Smooth muscle cell (in vitro differentiated cells): Measurements from ENCODE around the gene C1orf116. TPM values are rescaled to one million over a fixed set of nuclear protein-coding genes. Genes with fewer than 3 reads are reported as not detected.

ENCODE experiments used
- DNase-seq: peaks from one replicate; lab custom pipeline; 2025; ENCODE audit not compliant: unreplicated experiment; lab: John Stamatoyannopoulos, UW
- H2AFZ ChIP-seq: fragments of 200-600 bp; sonication (generic); 2 replicates; pipeline ENCODE4 v1.6.0; 2016; ENCODE audit warnings: antibody characterized with exemption, low read depth, mild to moderate bottlenecking
- H3F3A ChIP-seq: fragments of 200-600 bp; sonication (generic); 2 replicates; pipeline ENCODE4 v1.6.0; 2017; ENCODE audit warnings: antibody characterized with exemption, low read depth
- H3K27ac ChIP-seq: fragments of 200-600 bp; sonication (generic); 2 replicates; pipeline ENCODE4 v1.5.1; 2016; ENCODE audit warnings: low read depth, mild to moderate bottlenecking
- H3K27me3 ChIP-seq: fragments of 200-600 bp; sonication (generic); 2 replicates; pipeline ENCODE4 v1.6.1; 2016; ENCODE audit warnings: low read depth, mild to moderate bottlenecking
- H3K36me3 ChIP-seq: fragments of 200-600 bp; sonication (generic); 2 replicates; pipeline ENCODE4 v1.5.1; 2016; ENCODE audit warnings: low read depth
- H3K4me1 ChIP-seq: fragments of 200-600 bp; sonication (generic); 2 replicates; pipeline ENCODE4 v1.5.1; 2016; ENCODE audit warnings: low read depth
- H3K4me2 ChIP-seq: fragments of 200-600 bp; sonication (generic); 2 replicates; pipeline ENCODE4 v1.6.0; 2016; ENCODE audit warnings: mild to moderate bottlenecking
- H3K4me3 ChIP-seq: fragments of 200-600 bp; sonication (generic); 2 replicates; pipeline ENCODE4 v1.5.1; 2016; ENCODE audit warnings: mild to moderate bottlenecking
- H3K79me2 ChIP-seq: fragments of 200-600 bp; sonication (generic); 2 replicates; pipeline ENCODE4 v1.6.0; 2016; ENCODE audit warnings: low read depth, mild to moderate bottlenecking
- H3K9ac ChIP-seq: fragments of 200-600 bp; sonication (generic); 2 replicates; pipeline ENCODE4 v1.6.0; 2016; ENCODE audit warnings: low read depth
- H3K9me3 ChIP-seq: fragments of 200-600 bp; sonication (generic); replicated peaks from 2 replicates; pipeline ENCODE4 v1.5.1; 2016; ENCODE audit warnings: low read depth
- H4K20me1 ChIP-seq: fragments of 200-600 bp; sonication (generic); 2 replicates; pipeline ENCODE4 v1.6.0; 2016; ENCODE audit warnings: low read depth
- WGBS: methylation state at CpG from one replicate; pipeline ENCODE4 v1.1.7; 2016; ENCODE audit warnings: low lambda C conversion rate; 5-methylcytosine and 5-hydroxymethylcytosine counted together
- polyA plus RNA-seq: library from polyadenylated mRNA; unstranded; fragments of >200 nt; fragmentation: Nextera tagmentation; extraction: Ambion mirVana; gene quantifications from 2 replicates; pipeline ENCODE4 v1.2.1, GENCODE V29; 2016
- total RNA-seq: library from RNA; depleted of rRNA; stranded (reverse); fragments of >200 nt; gene quantifications from 2 replicates; pipeline ENCODE4 v1.2.3, GENCODE V29; 2014
- TF ChIP-seq, protein P1 (sequence below): fragments of 200-600 bp; sonication (generic); IDR thresholded peaks from 2 replicates; pipeline ENCODE4 v1.5.1; 2017; ENCODE audit warnings: borderline replicate concordance, mild to moderate bottlenecking, antibody characterized with exemption; ENCODE audit not compliant: insufficient read depth, poor library complexity, severe bottlenecking

Gene C1orf116
- total and polyA plus RNA-seq, 2 experiments from 2014 or later: 0.14 to 6.0 TPM

DNA sequence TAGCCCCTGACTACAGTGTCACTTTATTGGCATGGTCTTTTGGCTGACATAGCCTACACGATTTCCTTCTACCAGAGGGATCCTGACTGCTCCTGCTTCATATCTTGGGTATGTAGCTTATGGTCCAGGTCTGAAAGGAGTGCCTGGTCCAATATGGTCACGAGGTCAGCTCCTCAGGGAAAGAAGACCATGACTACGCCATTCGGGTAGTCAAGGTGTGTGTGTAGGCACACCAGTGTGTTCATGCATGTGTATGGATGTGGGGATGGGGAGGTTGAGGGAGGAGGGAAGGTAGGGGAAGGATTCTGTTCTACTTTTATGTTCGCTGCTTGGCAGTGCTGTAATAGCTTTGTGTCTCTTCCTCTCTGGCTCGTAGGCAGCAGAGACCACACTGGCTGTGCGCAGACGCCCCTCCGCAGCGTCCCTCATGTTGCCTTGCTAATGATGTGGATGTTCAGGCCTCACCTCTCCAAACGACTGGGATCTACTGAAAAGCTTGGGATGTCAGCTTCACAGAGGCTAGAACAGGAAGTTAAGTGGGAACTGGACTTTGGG is 46.1 kb upstream of the C1orf116 start:
- Histone ChIP-seq H3K36me3 (no peaks in the 10 kb centered on the region), H3K9ac (no peak overlapping the region), H4K20me1 (no peaks in the 10 kb centered on the region), H3K9me3 (no peaks in the 10 kb centered on the region), H3K27me3 (no peaks in the 10 kb centered on the region), H3K4me1 (no peaks in the 10 kb centered on the region), H3K4me2 (no peak overlapping the region), H2AFZ (no peak overlapping the region), H3K4me3 (no peak overlapping the region), H3K27ac (no peak overlapping the region), H3F3A (no peaks in the 10 kb centered on the region), H3K79me2 (no peaks in the 10 kb centered on the region)
- WGBS: 89% methylated on average over 11 of the region's 11 CpGs
- TF ChIP-seq, protein P1, sequence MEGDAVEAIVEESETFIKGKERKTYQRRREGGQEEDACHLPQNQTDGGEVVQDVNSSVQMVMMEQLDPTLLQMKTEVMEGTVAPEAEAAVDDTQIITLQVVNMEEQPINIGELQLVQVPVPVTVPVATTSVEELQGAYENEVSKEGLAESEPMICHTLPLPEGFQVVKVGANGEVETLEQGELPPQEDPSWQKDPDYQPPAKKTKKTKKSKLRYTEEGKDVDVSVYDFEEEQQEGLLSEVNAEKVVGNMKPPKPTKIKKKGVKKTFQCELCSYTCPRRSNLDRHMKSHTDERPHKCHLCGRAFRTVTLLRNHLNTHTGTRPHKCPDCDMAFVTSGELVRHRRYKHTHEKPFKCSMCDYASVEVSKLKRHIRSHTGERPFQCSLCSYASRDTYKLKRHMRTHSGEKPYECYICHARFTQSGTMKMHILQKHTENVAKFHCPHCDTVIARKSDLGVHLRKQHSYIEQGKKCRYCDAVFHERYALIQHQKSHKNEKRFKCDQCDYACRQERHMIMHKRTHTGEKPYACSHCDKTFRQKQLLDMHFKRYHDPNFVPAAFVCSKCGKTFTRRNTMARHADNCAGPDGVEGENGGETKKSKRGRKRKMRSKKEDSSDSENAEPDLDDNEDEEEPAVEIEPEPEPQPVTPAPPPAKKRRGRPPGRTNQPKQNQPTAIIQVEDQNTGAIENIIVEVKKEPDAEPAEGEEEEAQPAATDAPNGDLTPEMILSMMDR: no peak
- DNase-seq: no peak

DNA sequence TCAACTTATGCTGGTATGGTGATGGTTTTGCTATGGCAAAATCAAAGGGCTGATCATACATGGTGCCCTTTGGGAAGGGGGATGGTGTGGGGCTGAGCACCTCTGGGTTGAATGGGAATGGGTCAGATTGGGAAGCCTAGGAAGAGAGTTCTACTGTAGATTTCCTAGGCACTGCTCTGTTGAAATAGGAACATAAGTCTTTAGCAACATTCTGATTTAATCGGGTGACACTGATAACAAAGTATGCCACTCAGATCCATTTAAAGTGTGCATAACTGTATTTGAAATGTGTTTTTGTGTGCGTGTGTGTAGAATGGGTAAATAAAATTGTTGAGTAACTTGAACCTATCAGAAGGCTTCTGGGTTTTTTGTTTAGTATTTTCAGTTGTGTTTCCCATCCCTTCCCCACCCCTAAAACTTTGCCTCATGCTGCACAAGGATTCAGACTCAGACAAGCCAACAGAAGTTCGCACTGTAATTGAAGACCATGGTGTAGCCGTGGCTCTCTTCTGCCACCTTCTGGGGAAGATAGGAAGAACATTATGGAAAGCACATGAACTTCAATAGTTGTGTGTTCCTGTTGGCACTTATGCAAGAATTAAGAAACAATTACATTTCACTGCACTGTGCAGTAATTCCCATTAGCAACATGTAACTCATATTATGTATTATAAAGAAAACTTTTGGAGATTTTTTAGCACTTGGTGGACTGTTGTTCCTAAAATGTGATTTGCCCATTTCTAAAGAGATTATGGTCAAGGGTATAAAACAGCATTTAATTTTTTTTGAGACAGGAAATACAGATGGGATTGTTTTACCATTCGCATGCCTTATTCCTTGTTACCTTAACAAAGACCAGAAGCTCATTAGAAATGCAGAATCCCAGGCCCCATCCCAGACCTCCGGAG is 45.2 kb upstream of the C1orf116 start:
- H3K79me2 ChIP-seq: no peaks in the 10 kb centered on the region
- WGBS: 45% methylated on average over 6 of the region's 6 CpGs
- no peak overlapping the region for H3K27ac ChIP-seq
- H3K4me2 ChIP-seq: no peak overlapping the region
- no peaks in the 10 kb centered on the region for H4K20me1 ChIP-seq
- peak; percentile 4 for DNase-seq
- no peak overlapping the region for H3K9ac ChIP-seq
- H3K4me1 ChIP-seq: no peaks in the 10 kb centered on the region
- H3F3A ChIP-seq: no peaks in the 10 kb centered on the region
- no peak overlapping the region for H2AFZ ChIP-seq
- H3K36me3 ChIP-seq: no peaks in the 10 kb centered on the region
- H3K4me3 ChIP-seq: no peak overlapping the region
- no peaks in the 10 kb centered on the region for H3K9me3 ChIP-seq
- H3K27me3 ChIP-seq: no peaks in the 10 kb centered on the region
- TF ChIP-seq, protein P1: peak; percentile 88

DNA sequence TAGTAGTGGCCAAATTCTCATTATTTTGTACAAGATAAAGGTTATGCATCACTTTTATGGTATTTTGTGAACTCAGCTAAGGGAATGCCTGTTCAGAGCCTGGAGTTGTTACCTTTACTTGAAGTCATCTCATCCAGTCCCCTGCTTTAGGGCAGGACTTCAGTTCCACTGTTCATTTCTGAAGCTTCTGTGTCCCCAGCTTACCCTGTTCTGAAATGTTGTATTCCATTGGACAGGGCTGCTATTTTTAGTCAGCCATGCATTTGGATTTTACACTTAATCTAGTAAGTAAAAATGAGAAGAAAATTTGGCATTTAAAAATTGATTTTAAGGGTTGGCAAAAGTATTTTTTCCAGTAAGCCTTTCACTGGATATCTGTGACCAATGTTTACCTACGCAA is 44.5 kb upstream of the C1orf116 start:
- DNase-seq: no peak
- TF ChIP-seq, protein P1: no peak
- H3K27me3 ChIP-seq: no peaks in the 10 kb centered on the region
- no peaks in the 10 kb centered on the region for H3F3A ChIP-seq
- H3K9me3 ChIP-seq: no peaks in the 10 kb centered on the region
- no peaks in the 10 kb centered on the region for H3K36me3 ChIP-seq
- H3K4me1 ChIP-seq: no peaks in the 10 kb centered on the region
- H3K4me2 ChIP-seq: no peak overlapping the region
- H2AFZ ChIP-seq: no peak overlapping the region
- no peak overlapping the region for H3K9ac ChIP-seq
- H3K79me2 ChIP-seq: no peaks in the 10 kb centered on the region
- H3K27ac ChIP-seq: no peak overlapping the region
- H3K4me3 ChIP-seq: no peak overlapping the region
- 98% methylated on average over 1 of the region's 1 CpG for WGBS
- H4K20me1 ChIP-seq: no peaks in the 10 kb centered on the region
